IPS-11a (cell line): ENCODE data around the gene BBLN.
A peak's percentile ranks its signal among the peaks of the same experiment; 100 is the strongest.
"Not testable (repeated sequence)": the region's sequence is repeated elsewhere in the genome, so short reads cannot be mapped to it uniquely, and the experiment has no call there.

Experiments used
- H3K4me3 ChIP-seq: one replicate; pipeline ENCODE4 v1.5.1; 2013; ENCODE audit warnings: low read depth, low read length, control low read depth

The BBLN gene

GRCh38 chr9:128124451-128124850 is 35.6 kb upstream of the BBLN start:
- H3K4me3 ChIP-seq = no peak overlapping the region

DNA sequence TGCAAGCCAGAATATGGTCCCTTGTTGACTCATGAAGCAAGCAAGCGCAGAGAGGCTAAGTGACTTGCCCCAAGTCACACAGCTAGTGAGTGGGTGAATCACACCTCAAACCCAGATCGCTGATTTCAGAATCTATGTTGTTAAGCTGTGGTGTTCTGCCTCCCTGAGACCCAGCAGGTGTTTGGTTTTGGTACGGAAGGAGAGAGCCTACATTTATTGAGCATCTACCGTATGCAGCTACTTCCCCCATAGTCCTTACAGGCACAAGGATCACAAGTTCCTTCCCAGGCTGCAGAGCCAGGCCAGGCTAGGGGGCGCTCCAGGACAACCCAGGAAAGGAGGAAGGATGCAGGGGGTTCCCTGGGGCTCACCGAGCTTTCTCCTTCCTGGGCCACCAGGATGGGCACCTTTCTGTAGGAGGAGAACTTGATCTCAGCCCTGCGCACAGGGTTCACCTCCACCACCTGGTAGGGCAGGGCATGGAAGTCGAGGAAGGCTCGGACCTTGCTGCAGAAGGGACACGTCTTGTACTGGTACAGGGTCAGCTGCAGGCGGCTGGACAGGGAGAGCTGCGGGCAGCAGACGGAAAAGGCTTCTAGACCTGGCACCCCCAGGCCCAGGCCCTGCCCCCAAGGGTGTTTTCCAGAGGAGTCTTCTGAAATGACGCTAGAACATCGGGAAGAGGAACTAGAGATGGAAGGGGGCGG is 35.0 kb upstream of the BBLN start:
- H3K4me3 ChIP-seq = no peak overlapping the region

- no peak overlapping the region for H3K4me3 ChIP-seq
These were observed 34.3 kb upstream of the BBLN start for GRCh38 chr9:128125580-128126354.

DNA sequence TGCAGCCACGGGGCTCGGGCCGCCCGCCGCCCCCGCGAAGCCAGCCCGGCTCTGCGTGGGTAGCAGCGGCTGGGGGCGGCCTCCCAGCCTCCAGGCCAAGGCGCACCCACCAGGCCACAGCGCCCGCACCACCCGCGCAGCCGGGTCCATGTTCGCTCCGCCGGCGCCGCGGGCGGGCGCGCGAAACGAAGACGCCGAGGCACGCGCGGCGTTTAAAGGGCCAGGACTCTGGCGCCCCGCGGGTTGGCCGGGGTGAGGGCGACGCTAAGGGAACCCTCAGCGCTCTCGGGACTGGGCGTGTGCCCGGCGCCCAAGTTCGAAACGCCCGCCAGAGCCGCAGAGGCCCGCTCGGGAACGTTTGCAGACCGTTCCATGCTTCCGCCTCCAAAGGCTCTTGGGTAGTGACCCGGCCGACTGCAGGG is 32.5 kb upstream of the BBLN start, which contains the start of gene PTGES2:
PTGES2 (minus strand) TSS at position 162 of the 422 bp plus-strand sequence; CDS start at position 150, 12 bp downstream.
- H3K4me3 ChIP-seq = peak within 1 kb of the TSS; percentile 84

- peak overlapping the region; percentile 84 for H3K4me3 ChIP-seq
These were observed 31.9 kb upstream of the BBLN start for GRCh38 chr9:128127990-128128835.

GRCh38 chr9:128128836-128129590 is 31.1 kb upstream of the BBLN start:
- peak overlapping the region; percentile 84 for H3K4me3 ChIP-seq

DNA sequence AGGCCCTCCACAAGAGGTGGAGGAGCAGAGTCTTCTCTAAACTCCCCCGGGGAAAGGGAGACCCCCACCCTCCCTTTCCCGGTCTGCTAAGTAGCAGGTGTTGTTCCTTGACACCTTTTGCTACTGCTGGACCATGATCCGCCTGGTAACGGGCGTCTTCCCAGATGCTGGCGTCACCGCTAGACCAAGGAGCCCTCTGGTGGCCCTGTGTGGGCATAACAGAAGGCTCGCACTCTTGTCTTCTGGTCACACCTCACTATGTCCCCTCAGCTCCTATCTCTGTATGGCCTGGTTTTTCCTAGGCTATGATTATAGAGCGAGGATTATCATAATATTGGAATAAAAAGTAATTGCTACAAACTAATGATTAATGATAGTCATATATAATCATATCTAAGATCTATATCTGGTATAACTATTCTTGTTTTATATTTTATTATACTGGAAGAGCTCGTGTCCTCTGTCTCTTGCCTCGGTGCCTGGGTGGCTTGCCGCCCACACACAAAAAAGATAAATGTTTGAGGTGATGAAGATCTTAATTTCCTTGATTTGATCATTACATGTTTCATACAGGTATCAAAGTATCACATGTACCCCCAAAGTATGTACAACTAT is 30.0 kb upstream of the BBLN start:
- not testable (repeated sequence) for H3K4me3 ChIP-seq

DNA sequence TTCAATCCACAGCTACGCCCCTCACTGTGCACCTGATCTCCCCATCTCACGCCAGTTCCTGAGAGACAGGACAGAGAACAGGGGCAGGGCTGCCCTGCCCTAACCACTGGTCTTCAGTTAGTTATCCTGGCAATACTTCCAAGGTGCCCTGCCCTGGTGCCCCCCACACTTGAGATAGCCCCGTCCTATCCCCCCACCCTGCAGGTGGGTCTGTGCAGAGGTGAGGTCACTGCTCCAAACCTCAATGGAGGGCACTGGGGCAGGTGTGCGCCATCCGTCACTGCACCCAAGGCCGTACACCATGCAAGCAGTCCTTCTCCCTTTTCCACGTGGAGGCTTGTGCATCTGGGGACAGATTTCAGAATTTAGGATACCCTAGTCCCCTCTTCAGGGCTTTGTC is 29.4 kb upstream of the BBLN start:
- not testable (repeated sequence) for H3K4me3 ChIP-seq

DNA sequence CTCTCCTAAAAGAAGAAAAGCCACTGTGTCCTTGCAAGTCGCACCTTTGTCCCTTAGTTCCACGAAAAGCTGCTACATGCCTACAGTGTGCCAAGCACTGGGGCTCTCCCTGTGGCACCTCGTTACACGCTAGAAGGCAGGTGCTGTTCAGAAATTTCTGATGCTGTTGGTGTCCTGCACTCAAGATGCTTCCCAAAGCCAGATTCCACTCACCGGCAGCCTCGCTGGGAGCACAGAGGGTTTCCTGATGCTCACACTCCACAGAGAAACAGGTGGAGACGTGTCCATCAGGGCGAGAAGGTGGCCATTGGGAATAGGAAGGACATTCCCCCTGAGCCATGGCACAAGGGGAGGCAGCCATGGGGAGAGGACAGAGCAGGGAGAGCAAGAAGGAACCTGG is 28.7 kb upstream of the BBLN start:
- not testable (repeated sequence) for H3K4me3 ChIP-seq

DNA sequence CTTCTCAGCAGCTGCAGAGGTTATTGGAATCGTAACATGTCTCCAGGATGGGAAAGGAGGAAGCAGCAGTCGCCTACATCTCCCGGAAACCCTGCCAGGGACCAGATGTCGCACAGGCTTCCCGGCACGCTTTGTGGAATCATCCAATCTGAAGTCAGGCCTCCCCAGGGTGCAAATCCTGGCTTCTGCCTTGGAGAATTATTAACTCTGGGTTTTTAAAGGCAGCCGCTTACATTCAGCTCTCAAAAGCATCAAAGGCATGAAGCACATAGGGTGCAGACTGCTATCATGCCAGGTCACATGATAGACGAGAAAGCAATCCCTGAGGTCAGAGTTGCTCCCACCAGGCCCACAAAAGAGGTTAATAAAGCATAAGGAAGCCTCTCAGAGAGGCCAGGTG is 27.9 kb upstream of the BBLN start:
- not testable (repeated sequence) for H3K4me3 ChIP-seq

DNA sequence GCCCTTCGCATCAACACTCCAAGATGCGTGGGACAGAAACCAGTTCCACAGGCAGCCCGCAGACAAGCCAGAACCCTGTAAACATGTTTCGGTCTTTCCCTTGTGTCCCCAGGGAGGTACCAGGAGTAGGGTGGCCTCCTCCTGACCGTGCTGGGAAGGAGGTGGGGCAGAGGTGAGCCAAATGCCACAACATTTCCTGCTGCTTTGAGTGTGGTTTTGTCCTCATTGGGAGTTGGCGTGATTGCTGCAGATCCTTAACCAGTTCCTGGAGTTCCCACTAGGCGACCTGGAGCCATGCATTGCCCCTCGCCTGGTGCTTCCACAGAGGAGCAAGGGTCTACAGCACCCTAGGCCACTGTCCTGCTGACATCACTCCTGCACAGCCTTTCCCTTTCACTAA is 24.5 kb upstream of the BBLN start:
- H3K4me3 ChIP-seq = not testable (repeated sequence)

DNA sequence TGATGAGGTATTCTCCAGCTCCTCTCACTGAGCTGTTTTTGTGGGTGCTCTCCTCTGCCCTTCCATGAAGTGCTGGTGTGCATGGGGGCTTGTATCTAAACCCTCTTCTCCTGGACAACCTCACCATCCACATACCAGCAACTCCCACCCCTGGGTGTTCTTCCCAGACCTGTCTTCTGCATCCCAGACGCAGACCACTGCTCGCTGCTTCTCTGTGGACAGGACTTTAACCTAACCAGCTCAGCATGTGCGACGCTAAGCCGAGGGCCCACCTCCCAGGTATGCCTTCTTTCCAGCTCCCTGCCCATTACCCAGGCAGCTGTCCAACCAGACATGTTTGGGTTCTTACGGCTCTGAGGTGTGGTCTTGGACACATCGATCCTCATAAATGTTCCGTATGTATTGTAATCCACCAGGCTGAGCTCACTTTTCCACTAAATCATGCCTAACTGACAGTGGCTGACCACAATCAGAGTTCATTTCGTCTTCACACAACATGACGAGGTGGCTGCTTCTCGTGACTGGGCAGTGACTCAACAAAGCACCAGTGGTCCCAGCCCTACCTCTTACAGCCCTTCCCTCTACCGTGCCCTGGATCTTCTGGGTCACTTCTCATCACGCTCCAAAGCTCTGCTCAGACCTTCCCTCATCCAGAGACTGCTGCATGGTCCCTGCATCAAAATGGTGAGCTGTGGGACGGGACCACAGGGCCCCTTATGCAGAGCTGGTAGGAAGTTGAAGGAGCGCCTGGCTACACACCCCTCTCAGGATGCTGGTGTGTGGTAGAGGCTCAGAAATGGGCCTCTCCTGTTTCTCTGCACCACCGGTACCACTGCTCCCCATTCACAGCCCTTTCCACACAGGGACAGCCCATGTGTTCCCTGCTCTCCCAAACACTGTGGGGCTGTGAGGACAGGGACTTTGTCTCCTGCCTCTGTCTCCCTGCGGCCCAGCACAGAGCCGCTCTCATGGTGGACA is 23.0 kb upstream of the BBLN start:
- no peak overlapping the region for H3K4me3 ChIP-seq

GRCh38 chr9:128138001-128138400 is 22.1 kb upstream of the BBLN start:
- no peak overlapping the region for H3K4me3 ChIP-seq

- no peak overlapping the region for H3K4me3 ChIP-seq
These were observed 20.4 kb upstream of the BBLN start for GRCh38 chr9:128139621-128140020.

DNA sequence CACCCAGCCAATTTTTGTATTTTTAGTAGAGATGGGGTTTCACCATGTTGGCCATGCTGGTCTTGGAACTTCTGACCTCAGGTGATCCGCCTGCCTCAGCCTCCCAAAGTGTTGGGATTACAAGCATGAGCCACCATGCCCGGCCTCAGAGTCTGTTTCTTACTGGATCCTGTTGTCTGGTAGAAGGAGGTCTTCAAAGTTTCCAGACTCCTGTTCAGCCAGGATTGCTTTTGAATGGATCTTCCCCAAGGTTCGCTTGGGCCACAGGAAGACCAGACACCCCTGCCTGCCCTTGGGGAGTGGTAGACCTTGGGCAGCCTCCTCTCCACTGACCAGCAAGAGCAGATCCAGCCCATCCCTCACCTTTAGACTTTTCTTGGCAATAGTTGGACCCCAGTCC is 18.5 kb upstream of the BBLN start:
- H3K4me3 ChIP-seq = no peak overlapping the region

GRCh38 chr9:128142061-128142460 is 18.0 kb upstream of the BBLN start:
- H3K4me3 ChIP-seq = no peak overlapping the region

GRCh38 chr9:128142596-128142995 is 17.5 kb upstream of the BBLN start:
- no peak overlapping the region for H3K4me3 ChIP-seq

DNA sequence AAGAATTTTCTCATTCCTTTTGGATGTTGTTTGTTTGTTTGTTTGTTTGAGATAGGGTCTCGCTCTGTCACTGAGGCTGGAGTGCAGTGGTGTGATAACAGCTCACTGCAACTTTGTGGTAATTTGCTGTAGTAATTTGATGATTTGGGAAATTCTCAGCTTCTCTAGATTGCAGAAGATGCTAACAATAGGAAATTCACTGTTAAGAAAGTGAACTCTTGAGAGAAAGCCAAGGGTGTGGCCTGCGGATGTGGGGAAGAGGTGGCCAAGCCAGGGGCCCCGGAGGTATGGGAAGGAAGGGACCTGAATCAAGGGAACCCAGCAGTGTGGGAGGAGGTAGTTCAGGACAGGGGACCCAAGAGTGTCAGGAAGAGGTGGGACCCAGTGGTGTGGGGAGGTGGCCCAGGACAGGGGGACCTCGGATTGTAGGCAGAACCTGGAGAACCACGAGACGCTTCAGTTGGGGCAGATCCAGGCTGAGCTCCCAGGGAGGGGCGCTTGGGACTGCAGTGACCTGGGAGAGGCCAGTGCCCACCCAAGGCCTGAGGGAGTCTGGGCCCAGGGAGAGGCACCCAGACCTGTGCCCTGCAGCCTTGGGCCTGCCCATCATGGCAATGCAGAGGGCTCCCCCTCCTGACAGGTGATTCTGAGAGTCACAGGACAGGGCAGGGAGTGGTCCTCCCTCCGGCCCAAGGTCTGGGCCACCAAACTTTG is 16.4 kb upstream of the BBLN start:
- H3K4me3 ChIP-seq = no peak overlapping the region
